Measurements from ENCODE around the gene BACE2. TPM values are rescaled to one million over a fixed set of nuclear protein-coding genes. Genes with fewer than 3 reads are reported as not detected.

BACE2 gene
- total RNA-seq (2022; extraction: Qiagen RNA extraction) = 21.3 to 24.9 TPM (median 23.1 TPM) in 5 replicates

GRCh38 chr21:41167348-41168342 lies at the start of gene BACE2:
Gene BACE2, plus strand, starts transcription at chr21:41168160. Its CDS starts 104 bp downstream, at chr21:41168264.

GRCh38 chr21:41316200-41317062 lies 148.5 kb downstream of the BACE2 start, which contains the start of gene FAM3B:
Gene FAM3B, plus strand, starts transcription at chr21:41316801. Its CDS starts 79 bp downstream, at chr21:41316880.

Other genes starting within 250 kb of the BACE2 start
- gene FAM3B, start 148.6 kb downstream of the BACE2 start, total RNA-seq (2022; extraction: Qiagen RNA extraction) = not detected in 5 replicates
- 0.06 to 0.22 TPM (median 0.13 TPM) in 3 of 5 replicates, not detected in the others for gene MX2, start 193.9 kb downstream of the BACE2 start, total RNA-seq (2022; extraction: Qiagen RNA extraction)

All from A549 treated with Hydrocortisone at 1 μM for 4 hours (cell line).